Type B pancreatic cell (in vitro differentiated cells): ENCODE results near the gene NDUFA7. TPM values are rescaled to one million over a fixed set of nuclear protein-coding genes. Genes with fewer than 3 reads are reported as not detected.

ENCODE experiments used
- DNase-seq: peaks from one replicate; pipeline ENCODE4 v3.0.0; 2021; ENCODE audit warnings: mixed read lengths; ENCODE audit not compliant: unreplicated experiment; ENCODE audit errors: extremely low spot score
- H3K27ac Mint-ChIP-seq: 2 replicates; pipeline ENCODE4 v1.8.0; 2021; ENCODE audit warnings: mild to moderate bottlenecking, mixed read lengths
- H3K27me3 Mint-ChIP-seq: 2 replicates; pipeline ENCODE4 v1.8.0; 2021; ENCODE audit warnings: mixed read lengths
- H3K36me3 Mint-ChIP-seq: 2 replicates; pipeline ENCODE4 v1.8.0; 2021; ENCODE audit warnings: mixed read lengths
- H3K4me1 Mint-ChIP-seq: one replicate; pipeline ENCODE4 v1.8.0; 2021; ENCODE audit warnings: mixed read lengths; ENCODE audit not compliant: unreplicated experiment
- H3K4me3 Mint-ChIP-seq: 2 replicates; pipeline ENCODE4 v1.8.0; 2021; ENCODE audit warnings: mild to moderate bottlenecking, mixed read lengths
- H3K9me3 Mint-ChIP-seq: 2 replicates; pipeline ENCODE4 v1.8.0; 2021; ENCODE audit warnings: mixed read lengths
- total RNA-seq: library from RNA; stranded (reverse); gene quantifications from 2 replicates; pipeline ENCODE4 v1.2.1, GENCODE V29; 2021; ENCODE audit warnings: low replicate concordance
- TF ChIP-seq, protein P1 (sequence below): fragments of 200-600 bp; sonication (generic); conservative IDR thresholded peaks from 2 replicates; pipeline ENCODE4 v1.5.0; 2021; ENCODE audit warnings: antibody characterized with exemption, mild to moderate bottlenecking

NDUFA7 gene
- total RNA-seq, 1 donor from 2014 or later = 46.8 TPM

DNA sequence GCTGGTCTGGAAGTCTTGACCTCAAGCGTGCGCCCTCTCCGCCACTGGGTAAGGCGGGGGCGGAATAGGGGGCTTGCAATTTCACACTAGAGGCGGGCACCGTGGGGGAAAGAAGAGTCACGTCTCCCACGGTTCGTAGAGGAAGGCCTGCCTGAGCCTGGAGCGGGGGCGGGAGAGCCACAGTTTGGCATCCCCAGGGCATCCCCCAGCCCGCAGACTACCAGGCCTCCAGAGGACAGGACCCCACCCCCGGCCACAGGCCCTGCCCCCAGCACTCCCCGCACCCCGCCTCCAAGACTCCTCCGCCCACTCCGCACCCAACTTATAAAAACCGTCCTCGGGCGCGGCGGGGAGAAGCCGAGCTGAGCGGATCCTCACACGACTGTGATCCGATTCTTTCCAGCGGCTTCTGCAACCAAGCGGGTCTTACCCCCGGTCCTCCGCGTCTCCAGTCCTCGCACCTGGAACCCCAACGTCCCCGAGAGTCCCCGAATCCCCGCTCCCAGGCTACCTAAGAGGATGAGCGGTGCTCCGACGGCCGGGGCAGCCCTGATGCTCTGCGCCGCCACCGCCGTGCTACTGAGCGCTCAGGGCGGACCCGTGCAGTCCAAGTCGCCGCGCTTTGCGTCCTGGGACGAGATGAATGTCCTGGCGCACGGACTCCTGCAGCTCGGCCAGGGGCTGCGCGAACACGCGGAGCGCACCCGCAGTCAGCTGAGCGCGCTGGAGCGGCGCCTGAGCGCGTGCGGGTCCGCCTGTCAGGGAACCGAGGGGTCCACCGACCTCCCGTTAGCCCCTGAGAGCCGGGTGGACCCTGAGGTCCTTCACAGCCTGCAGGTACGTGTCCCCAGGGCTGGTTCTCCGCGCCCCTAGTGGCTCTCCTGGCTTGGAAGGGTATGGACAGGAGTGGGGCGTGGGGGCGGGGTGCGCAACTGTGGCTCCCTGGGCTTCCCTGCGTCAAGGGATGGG lies 42.9 kb upstream of the NDUFA7 start, which contains the start of gene ANGPTL4:
ANGPTL4 (plus strand) TSS at position 353 of the 969 bp plus-strand sequence; CDS start at position 520, 167 bp downstream.
- DNase-seq = peak; percentile 76
- H3K27ac Mint-ChIP-seq = peak within 1 kb of the TSS; percentile 77
- H3K4me3 Mint-ChIP-seq = peak within 1 kb of the TSS; percentile 87
- H3K4me1 Mint-ChIP-seq = peaks cover 33% of the 10 kb centered on the region
- TF ChIP-seq, protein P1, sequence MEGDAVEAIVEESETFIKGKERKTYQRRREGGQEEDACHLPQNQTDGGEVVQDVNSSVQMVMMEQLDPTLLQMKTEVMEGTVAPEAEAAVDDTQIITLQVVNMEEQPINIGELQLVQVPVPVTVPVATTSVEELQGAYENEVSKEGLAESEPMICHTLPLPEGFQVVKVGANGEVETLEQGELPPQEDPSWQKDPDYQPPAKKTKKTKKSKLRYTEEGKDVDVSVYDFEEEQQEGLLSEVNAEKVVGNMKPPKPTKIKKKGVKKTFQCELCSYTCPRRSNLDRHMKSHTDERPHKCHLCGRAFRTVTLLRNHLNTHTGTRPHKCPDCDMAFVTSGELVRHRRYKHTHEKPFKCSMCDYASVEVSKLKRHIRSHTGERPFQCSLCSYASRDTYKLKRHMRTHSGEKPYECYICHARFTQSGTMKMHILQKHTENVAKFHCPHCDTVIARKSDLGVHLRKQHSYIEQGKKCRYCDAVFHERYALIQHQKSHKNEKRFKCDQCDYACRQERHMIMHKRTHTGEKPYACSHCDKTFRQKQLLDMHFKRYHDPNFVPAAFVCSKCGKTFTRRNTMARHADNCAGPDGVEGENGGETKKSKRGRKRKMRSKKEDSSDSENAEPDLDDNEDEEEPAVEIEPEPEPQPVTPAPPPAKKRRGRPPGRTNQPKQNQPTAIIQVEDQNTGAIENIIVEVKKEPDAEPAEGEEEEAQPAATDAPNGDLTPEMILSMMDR = peak; percentile 38
- peaks cover 42% of the 10 kb centered on the region for H3K27me3 Mint-ChIP-seq
- no peaks in the 10 kb centered on the region for H3K36me3 Mint-ChIP-seq
- no peaks in the 10 kb centered on the region for H3K9me3 Mint-ChIP-seq

DNA sequence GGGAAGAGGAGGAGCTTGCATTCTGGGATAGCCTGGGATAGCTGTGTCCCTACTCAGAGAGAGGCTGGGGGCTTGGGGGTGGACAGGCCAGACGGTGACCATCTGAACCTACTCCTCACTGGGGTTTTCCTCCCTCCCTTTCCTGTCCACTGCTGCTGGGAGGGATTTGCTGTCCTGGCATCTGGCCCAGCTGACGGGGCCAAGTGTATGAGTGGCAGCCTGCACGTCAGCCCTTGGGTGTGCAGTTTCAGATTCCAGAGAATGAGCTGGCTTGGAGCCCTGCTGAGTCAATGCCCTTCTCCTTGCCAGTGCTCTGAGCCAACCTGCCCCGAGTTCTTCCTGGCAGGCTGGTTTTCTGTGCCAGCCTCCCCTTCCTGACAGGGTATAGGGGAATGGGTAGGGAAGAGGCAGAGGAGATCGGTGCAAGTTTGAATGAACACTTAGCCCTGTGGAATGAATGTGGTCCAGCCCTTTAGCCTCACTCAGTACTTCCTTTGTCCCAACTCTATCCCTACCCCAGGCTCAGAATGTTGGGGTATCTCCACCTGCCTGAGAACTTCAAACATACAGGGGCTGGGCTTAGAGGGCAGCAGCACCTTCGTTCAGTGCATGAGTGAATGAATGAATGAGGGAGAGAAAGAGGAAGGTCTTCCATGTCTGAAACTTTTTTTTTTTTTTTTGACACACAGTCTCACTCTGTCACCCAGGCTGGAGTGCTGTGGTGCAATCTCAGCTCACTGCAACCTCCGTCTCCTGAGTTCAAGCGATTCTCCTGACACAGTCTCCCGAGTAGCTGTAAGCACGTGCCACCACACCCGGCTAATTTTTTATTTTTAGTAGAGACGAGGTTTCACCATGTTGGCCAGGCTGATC lies 41.0 kb upstream of the NDUFA7 start:
- Mint-ChIP-seq H3K9me3 (no peaks in the 10 kb centered on the region), H3K36me3 (no peaks in the 10 kb centered on the region), H3K27ac (no peak overlapping the region), H3K4me3 (no peak overlapping the region), H3K4me1 (peaks cover 24% of the 10 kb centered on the region), H3K27me3 (peaks cover 36% of the 10 kb centered on the region)
- no peak for DNase-seq
- TF ChIP-seq, protein P1 = no peak

DNA sequence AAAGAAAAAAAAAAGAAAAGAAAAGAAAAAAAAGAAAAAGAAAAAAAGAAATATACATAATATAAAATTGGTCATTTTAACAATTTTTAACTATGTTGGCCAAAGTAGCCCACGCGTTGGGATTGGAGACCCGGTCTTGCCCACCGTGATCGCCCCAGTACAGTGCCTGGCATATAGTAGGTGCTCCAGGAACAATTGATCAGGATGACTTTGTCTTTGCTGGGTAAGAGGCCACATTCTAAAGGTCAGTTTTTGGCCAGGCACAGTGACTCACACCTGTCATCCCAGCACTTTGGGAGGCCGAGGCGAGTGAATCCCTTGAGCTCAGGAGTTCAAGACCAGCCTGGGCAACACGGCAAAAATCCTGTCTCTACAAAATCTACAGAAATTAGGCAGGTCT lies 39.0 kb upstream of the NDUFA7 start:
- TF ChIP-seq, protein P1 = no peak
- DNase-seq = no peak
- no peaks in the 10 kb centered on the region for H3K36me3 Mint-ChIP-seq
- H3K4me3 Mint-ChIP-seq = no peak overlapping the region
- peaks cover 4% of the 10 kb centered on the region for H3K9me3 Mint-ChIP-seq
- H3K27ac Mint-ChIP-seq = no peak overlapping the region
- peaks cover 22% of the 10 kb centered on the region for H3K4me1 Mint-ChIP-seq
- H3K27me3 Mint-ChIP-seq = peaks cover 26% of the 10 kb centered on the region

DNA sequence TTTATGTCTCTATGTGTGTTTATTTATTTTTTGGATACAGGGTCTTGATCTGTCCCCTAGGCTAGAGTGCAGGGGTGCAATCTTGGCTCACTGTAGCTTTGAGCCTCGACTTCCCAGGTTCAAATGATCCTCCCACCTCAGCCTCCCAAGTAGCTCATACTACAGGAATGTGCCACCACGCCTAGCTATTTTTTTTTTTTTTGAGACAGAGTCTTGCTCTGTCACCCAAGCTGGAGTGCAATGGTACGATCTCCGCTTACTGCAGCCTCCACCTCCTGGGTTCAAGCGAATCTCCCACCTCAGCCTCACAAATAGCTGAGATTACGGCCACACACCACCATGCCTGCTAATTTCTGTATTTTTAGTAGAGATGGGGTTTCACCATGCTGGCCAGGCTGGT lies 37.8 kb upstream of the NDUFA7 start:
- TF ChIP-seq, protein P1 = no peak
- peaks cover 4% of the 10 kb centered on the region for H3K9me3 Mint-ChIP-seq
- no peaks in the 10 kb centered on the region for H3K36me3 Mint-ChIP-seq
- no peak overlapping the region for H3K4me3 Mint-ChIP-seq
- H3K27ac Mint-ChIP-seq = no peak overlapping the region
- H3K27me3 Mint-ChIP-seq = peaks cover 24% of the 10 kb centered on the region
- no peak for DNase-seq
- peaks cover 22% of the 10 kb centered on the region for H3K4me1 Mint-ChIP-seq

DNA sequence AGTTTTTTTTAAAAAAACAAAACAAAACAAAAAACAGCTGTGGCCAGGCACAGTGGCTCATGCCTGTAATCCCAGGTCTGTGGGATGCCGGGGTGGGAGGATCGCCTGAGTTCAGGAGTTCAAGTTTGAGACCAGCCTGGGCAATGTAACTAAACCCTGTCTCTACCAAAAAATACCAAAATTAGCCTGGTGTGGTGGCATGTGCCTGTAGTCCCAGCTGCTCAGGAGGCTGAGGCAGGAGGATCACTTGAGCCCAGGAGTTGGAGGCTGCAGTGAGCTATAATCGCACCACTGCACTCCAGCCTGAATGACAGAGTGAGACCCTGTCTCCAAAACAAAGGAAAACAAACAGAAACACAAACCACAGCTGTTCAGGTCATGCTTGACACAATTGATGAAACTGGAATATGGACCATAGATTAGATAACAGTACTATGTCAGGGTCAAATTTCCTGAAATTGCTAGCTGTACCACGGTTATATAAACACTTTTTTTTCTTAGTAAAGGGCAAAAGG lies 35.9 kb upstream of the NDUFA7 start:
- H3K4me3 Mint-ChIP-seq = no peak overlapping the region
- peaks cover 12% of the 10 kb centered on the region for H3K27me3 Mint-ChIP-seq
- peaks cover 14% of the 10 kb centered on the region for H3K4me1 Mint-ChIP-seq
- DNase-seq = no peak
- H3K9me3 Mint-ChIP-seq = peaks cover 4% of the 10 kb centered on the region
- H3K36me3 Mint-ChIP-seq = no peaks in the 10 kb centered on the region
- H3K27ac Mint-ChIP-seq = no peak overlapping the region
- TF ChIP-seq, protein P1 = no peak
